RWPE2 (cell line): ENCODE results near the gene HOXA4.

Experiments
- ATAC-seq: fragments of 200-7000 bp; cut with Tn5 transposase; 3 replicates; pipeline ENCODE4 v1.9.1; 2021; ENCODE audit warnings: low read depth
- DNase-seq: peaks from one replicate; pipeline ENCODE4 v3.0.0-alpha.2; 2020; ENCODE audit warnings: low spot score
- H3K27ac ChIP-seq: fragments of 450-650 bp; 2 replicates; pipeline ENCODE4 v1.5.1; 2017; ENCODE audit warnings: mild to moderate bottlenecking; ENCODE audit not compliant: poor library complexity, severe bottlenecking
- H3K27me3 ChIP-seq: fragments of 250-450 bp; sonication (Bioruptor Pico); 2 replicates; pipeline ENCODE4 v1.5.1; 2021; ENCODE audit warnings: mild to moderate bottlenecking, moderate library complexity; ENCODE audit not compliant: insufficient read depth, poor library complexity, severe bottlenecking
- H3K36me3 ChIP-seq: fragments of 250-450 bp; sonication (Bioruptor Pico); 2 replicates; pipeline ENCODE4 v1.5.1; 2020; ENCODE audit warnings: low read depth, mild to moderate bottlenecking, moderate library complexity
- H3K4me1 ChIP-seq: fragments of 250-450 bp; sonication (Bioruptor Pico); 2 replicates; pipeline ENCODE4 v1.5.1; 2021; ENCODE audit warnings: mild to moderate bottlenecking, moderate library complexity; ENCODE audit not compliant: insufficient read depth, poor library complexity, severe bottlenecking
- H3K4me3 ChIP-seq: fragments of 250-450 bp; sonication (Bioruptor Pico); 2 replicates; pipeline ENCODE4 v1.5.1; 2021; ENCODE audit warnings: mild to moderate bottlenecking, moderate library complexity; ENCODE audit not compliant: severe bottlenecking
- H3K9me3 ChIP-seq: fragments of 250-450 bp; sonication (Bioruptor Pico); 2 replicates; pipeline ENCODE4 v1.5.1; 2021; ENCODE audit warnings: mild to moderate bottlenecking, moderate library complexity; ENCODE audit not compliant: severe bottlenecking
- CTCF ChIP-seq: fragments of 450-650 bp; IDR thresholded peaks from one replicate; pipeline ENCODE4 v1.5.1; 2017; ENCODE audit warnings: mild to moderate bottlenecking, moderate library complexity; ENCODE audit not compliant: poor library complexity, severe bottlenecking

Gene HOXA4

DNA sequence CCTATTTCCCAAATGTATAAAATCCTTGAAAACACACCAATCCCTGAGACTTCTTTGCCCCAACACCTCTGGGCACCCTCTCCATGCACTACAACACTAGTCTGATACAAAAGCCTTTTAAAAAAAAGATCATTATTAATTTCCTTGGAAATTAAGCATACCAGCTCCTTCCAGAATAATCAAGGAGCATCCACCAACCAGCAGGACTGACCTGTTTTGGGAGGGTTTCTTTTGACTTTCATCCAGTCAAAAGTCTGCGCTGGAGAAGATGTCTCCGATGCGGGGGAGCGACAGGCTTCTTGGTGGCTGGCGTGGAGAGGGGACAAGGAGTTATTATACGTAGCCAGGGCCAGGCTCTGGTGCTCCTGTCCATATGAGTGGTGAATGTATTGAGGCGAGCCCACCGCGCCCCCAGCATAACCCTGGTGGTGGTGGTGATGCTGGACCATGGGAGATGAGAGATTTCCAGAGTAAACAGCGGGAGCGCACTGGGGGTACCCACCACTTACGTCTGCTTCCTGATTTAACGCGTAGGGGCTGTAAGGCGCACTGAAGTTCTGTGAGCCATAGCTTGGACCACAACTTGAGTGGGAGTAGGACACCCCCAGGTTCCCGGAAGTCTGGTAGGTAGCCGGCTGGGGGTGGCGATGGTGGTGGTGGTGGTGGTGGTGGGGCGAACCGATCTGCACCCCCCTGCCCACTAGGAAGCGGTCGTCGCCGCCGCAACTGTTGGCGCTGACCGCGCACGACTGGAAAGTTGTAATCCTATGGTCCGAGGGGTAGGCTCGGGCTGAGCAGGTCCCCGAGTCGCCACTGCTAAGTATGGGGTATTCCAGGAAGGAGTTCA is 35.3 kb downstream of the HOXA4 start:
- DNase-seq (no peak), ATAC-seq (no peak)
- no peak for TF ChIP-seq CTCF
- Histone ChIP-seq H3K9me3 (no peaks in the 10 kb centered on the region), H3K4me3 (peak overlapping the region; percentile 66), H3K36me3 (peaks cover 13% of the 10 kb centered on the region), H3K4me1 (peaks cover 7% of the 10 kb centered on the region), H3K27ac (peak overlapping the region; percentile 85), H3K27me3 (no peaks in the 10 kb centered on the region)

- Histone ChIP-seq H3K4me3 (peak overlapping the region; percentile 66), H3K27ac (no peak overlapping the region), H3K9me3 (no peaks in the 10 kb centered on the region), H3K27me3 (no peaks in the 10 kb centered on the region), H3K4me1 (peaks cover 3% of the 10 kb centered on the region), H3K36me3 (peaks cover 5% of the 10 kb centered on the region)
- DNase-seq: no peak
- ATAC-seq: no peak
- TF ChIP-seq CTCF: no peak
Observed at GRCh38 chr7:27094304-27095049, 36.1 kb downstream of the HOXA4 start.

- DNase-seq: no peak
- TF ChIP-seq CTCF: no peak
- H3K9me3 ChIP-seq: no peaks in the 10 kb centered on the region
- H3K27ac ChIP-seq: no peak overlapping the region
- no peak overlapping the region for H3K4me3 ChIP-seq
- no peaks in the 10 kb centered on the region for H3K36me3 ChIP-seq
- H3K4me1 ChIP-seq: no peaks in the 10 kb centered on the region
- no peaks in the 10 kb centered on the region for H3K27me3 ChIP-seq
- no peak for ATAC-seq
Observed at GRCh38 chr7:27093184-27093895, 37.2 kb downstream of the HOXA4 start.

GRCh38 chr7:27092819-27093110 is 37.8 kb downstream of the HOXA4 start:
- H3K27ac ChIP-seq: no peak overlapping the region
- no peaks in the 10 kb centered on the region for H3K4me1 ChIP-seq
- H3K4me3 ChIP-seq: no peak overlapping the region
- H3K9me3 ChIP-seq: no peaks in the 10 kb centered on the region
- DNase-seq: no peak
- TF ChIP-seq CTCF: no peak
- ATAC-seq: no peak
- H3K36me3 ChIP-seq: no peaks in the 10 kb centered on the region
- H3K27me3 ChIP-seq: no peaks in the 10 kb centered on the region
